ENCODE results near the gene SMTNL2. TPM values are rescaled to one million over a fixed set of nuclear protein-coding genes. Genes with fewer than 3 reads are reported as not detected.

Gene SMTNL2
- total and polyA plus RNA-seq, 10 donors = 0.22 to 1.5 (median 0.80) TPM

- DNase-seq = peak; percentile 61
- WGBS, 5 donors = 27 to 46% (median 34%) methylated on average over 5 of the region's 5 CpGs
- H3K9me3 ChIP-seq = no peaks in the 10 kb centered on the region
These were observed 17.5 kb upstream of the SMTNL2 start for GRCh38 chr17:4566785-4567184.

GRCh38 chr17:4569591-4569990, 14.7 kb upstream of the SMTNL2 start:
- TF ChIP-seq POLR2AphosphoS5 (IDR thresholded peaks at IDR 0.05) = no peak
- no peak for TF ChIP-seq CTCF (IDR thresholded peaks at IDR 0.05 in 8 of 11, conservative IDR thresholded peaks at IDR 0.05 in 3 of 11)
- TF ChIP-seq POLR2A (IDR thresholded peaks at IDR 0.05) = no peak
- Histone ChIP-seq H3K36me3 (no peaks in the 10 kb centered on the region), H3K4me3 (no peak overlapping the region), H3K4me1 (peaks cover 0 to 22% (median 11%) of the 10 kb centered on the region in 6 donors), H3K9me3 (no peaks in the 10 kb centered on the region), H3K27me3 (replicated peaks in 1 of 7) (peaks cover 0 to 4% (median 0%) of the 10 kb centered on the region in 7 donors), H3K27ac (no peak overlapping the region)
- intact Hi-C loops (cut with DNase I; ENCODE audit: low total_unique reads) = loop anchor here (5.0 to 10.0 kb wide), 3 partner anchors 53 to 315 kb away; no protein-coding TSS in a partner anchor
- 44 to 82% (median 78%) methylated on average over 1 of the region's 1 CpG for WGBS, 5 donors
- DNase-seq = no peak

More at GRCh38 chr17:4566785-4567184, 17.5 kb upstream of the SMTNL2 start:
- peaks cover 6 to 29% (median 22%) of the 10 kb centered on the region in 6 donors for H3K4me1 ChIP-seq
- intact Hi-C loops (cut with DNase I; ENCODE audit: low total_unique reads) = loop anchor here (5.0 to 10.0 kb wide), 3 partner anchors 56 to 318 kb away; no protein-coding TSS in a partner anchor
- no peak overlapping the region for H3K4me3 ChIP-seq
- H3K27me3 ChIP-seq (replicated peaks in 1 of 7) = peaks cover 0 to 4% (median 0%) of the 10 kb centered on the region in 7 donors
- H3K36me3 ChIP-seq = no peaks in the 10 kb centered on the region
- TF ChIP-seq POLR2AphosphoS5 (IDR thresholded peaks at IDR 0.05) = no peak
- TF ChIP-seq CTCF (IDR thresholded peaks at IDR 0.05 in 8 of 11, conservative IDR thresholded peaks at IDR 0.05 in 3 of 11) = peak; percentile 34 to 85 (median 72)
- H3K27ac ChIP-seq = no peak overlapping the region

- intact Hi-C loops (cut with DNase I; ENCODE audit: low total_unique reads) = no loop called here
- peaks cover 0 to 5% (median 0%) of the 10 kb centered on the region in 6 donors for H3K4me1 ChIP-seq
- WGBS, 5 donors = 76 to 84% (median 77%) methylated on average over 9 of the region's 9 CpGs
These were observed 12.2 kb upstream of the SMTNL2 start for GRCh38 chr17:4572131-4572530.

More at GRCh38 chr17:4572131-4572530, 12.2 kb upstream of the SMTNL2 start:
- no peak for DNase-seq
- H3K27ac ChIP-seq = no peak overlapping the region
- H3K4me3 ChIP-seq = no peak overlapping the region
- no peaks in the 10 kb centered on the region for H3K9me3 ChIP-seq
- H3K27me3 ChIP-seq (replicated peaks in 1 of 7) = peaks cover 0 to 4% (median 0%) of the 10 kb centered on the region in 7 donors
- no peak for TF ChIP-seq POLR2A (IDR thresholded peaks at IDR 0.05)
- no peak for TF ChIP-seq CTCF (IDR thresholded peaks at IDR 0.05 in 8 of 11, conservative IDR thresholded peaks at IDR 0.05 in 3 of 11)
- TF ChIP-seq POLR2AphosphoS5 (IDR thresholded peaks at IDR 0.05) = no peak
- no peaks in the 10 kb centered on the region for H3K36me3 ChIP-seq

Data from spleen (tissue), 11 donors.